Measurements from ENCODE around the gene SPATS1. TPM values are rescaled to one million over a fixed set of nuclear protein-coding genes. Genes with fewer than 3 reads are reported as not detected.
A peak's percentile ranks its signal among the peaks of the same experiment; 100 is the strongest.

SPATS1 gene
- total RNA-seq, 1 experiment from 2014 or later = not detected

GRCh38 chr6:44297063-44298038 lies 45.1 kb upstream of the SPATS1 start:
- H3K27me3 Mint-ChIP-seq (ENCODE audit: low read depth) = peaks cover 42% of the 10 kb centered on the region
- CTCF ChIA-PET = interaction anchor here (0.8 to 5.3 kb wide), 10 partner anchors 13 to 124 kb away, joined by 3 to 37 read pairs (median 4); partner anchors contain the start of genes AARS2 and HSP90AB1
- H3K36me3 Mint-ChIP-seq = peaks cover 22% of the 10 kb centered on the region
- H3K4me3 Mint-ChIP-seq = peak overlapping the region; percentile 66
- H3K27ac Mint-ChIP-seq = no peak overlapping the region
- peaks cover 11% of the 10 kb centered on the region for H3K4me1 Mint-ChIP-seq
- POLR2A ChIA-PET = interaction anchor here (0.7 to 2.4 kb wide), 5 partner anchors 15 to 41 kb away, joined by 3 to 7 read pairs (median 3); partner anchors contain the start of gene AARS2
- peak; percentile 67 for DNase-seq (ENCODE audit: low spot score)
- ATAC-seq = peak; percentile 62
- H3K9me3 Mint-ChIP-seq = no peaks in the 10 kb centered on the region
- TF ChIP-seq, protein P1, sequence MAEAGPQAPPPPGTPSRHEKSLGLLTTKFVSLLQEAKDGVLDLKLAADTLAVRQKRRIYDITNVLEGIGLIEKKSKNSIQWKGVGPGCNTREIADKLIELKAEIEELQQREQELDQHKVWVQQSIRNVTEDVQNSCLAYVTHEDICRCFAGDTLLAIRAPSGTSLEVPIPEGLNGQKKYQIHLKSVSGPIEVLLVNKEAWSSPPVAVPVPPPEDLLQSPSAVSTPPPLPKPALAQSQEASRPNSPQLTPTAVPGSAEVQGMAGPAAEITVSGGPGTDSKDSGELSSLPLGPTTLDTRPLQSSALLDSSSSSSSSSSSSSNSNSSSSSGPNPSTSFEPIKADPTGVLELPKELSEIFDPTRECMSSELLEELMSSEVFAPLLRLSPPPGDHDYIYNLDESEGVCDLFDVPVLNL (CRISPR knock-in tag; IDR thresholded peaks at IDR 0.05; ENCODE audit: borderline replicate concordance, low read depth) = peak; percentile 82
- peak; percentile 72 for TF ChIP-seq ARID4B (CRISPR knock-in tag; IDR thresholded peaks at IDR 0.05; ENCODE audit: borderline replicate concordance)
- TF ChIP-seq ZNF423 (CRISPR knock-in tag; IDR thresholded peaks at IDR 0.05) = peak; percentile 25; the same call in 1 of the 2 replicates
- TF ChIP-seq ZNF263 (CRISPR knock-in tag; IDR thresholded peaks at IDR 0.05; ENCODE audit: low read depth) = no peak
- no peak for TF ChIP-seq CDX4 (CRISPR knock-in tag; IDR thresholded peaks at IDR 0.05; ENCODE audit: borderline replicate concordance)
- 0 out of 2 replicates have a peak, but pooled peaks have one; percentile 12 for TF ChIP-seq ETV6 (CRISPR knock-in tag; IDR thresholded peaks at IDR 0.05)
- peak; percentile 32; the same call in 1 of the 2 replicates for TF ChIP-seq ESRRA (CRISPR knock-in tag; IDR thresholded peaks at IDR 0.05; ENCODE audit: borderline replicate concordance)
- TF ChIP-seq TEAD1 (CRISPR knock-in tag; IDR thresholded peaks at IDR 0.05) = no peak
- TF ChIP-seq ELF4 (CRISPR knock-in tag; IDR thresholded peaks at IDR 0.05; ENCODE audit: low read depth) = no peak
- peak; percentile 48; the same call in 1 of the 2 replicates for TF ChIP-seq SP1 (CRISPR knock-in tag; conservative IDR thresholded peaks at IDR 0.05)
- TF ChIP-seq, protein P2, sequence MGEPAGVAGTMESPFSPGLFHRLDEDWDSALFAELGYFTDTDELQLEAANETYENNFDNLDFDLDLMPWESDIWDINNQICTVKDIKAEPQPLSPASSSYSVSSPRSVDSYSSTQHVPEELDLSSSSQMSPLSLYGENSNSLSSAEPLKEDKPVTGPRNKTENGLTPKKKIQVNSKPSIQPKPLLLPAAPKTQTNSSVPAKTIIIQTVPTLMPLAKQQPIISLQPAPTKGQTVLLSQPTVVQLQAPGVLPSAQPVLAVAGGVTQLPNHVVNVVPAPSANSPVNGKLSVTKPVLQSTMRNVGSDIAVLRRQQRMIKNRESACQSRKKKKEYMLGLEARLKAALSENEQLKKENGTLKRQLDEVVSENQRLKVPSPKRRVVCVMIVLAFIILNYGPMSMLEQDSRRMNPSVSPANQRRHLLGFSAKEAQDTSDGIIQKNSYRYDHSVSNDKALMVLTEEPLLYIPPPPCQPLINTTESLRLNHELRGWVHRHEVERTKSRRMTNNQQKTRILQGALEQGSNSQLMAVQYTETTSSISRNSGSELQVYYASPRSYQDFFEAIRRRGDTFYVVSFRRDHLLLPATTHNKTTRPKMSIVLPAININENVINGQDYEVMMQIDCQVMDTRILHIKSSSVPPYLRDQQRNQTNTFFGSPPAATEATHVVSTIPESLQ (CRISPR knock-in tag; IDR thresholded peaks at IDR 0.05) = no peak
- TF ChIP-seq ZNF138 (CRISPR knock-in tag; conservative IDR thresholded peaks at IDR 0.05) = peak; percentile 87; the same call in 1 of the 2 replicates
- TF ChIP-seq, protein P3, sequence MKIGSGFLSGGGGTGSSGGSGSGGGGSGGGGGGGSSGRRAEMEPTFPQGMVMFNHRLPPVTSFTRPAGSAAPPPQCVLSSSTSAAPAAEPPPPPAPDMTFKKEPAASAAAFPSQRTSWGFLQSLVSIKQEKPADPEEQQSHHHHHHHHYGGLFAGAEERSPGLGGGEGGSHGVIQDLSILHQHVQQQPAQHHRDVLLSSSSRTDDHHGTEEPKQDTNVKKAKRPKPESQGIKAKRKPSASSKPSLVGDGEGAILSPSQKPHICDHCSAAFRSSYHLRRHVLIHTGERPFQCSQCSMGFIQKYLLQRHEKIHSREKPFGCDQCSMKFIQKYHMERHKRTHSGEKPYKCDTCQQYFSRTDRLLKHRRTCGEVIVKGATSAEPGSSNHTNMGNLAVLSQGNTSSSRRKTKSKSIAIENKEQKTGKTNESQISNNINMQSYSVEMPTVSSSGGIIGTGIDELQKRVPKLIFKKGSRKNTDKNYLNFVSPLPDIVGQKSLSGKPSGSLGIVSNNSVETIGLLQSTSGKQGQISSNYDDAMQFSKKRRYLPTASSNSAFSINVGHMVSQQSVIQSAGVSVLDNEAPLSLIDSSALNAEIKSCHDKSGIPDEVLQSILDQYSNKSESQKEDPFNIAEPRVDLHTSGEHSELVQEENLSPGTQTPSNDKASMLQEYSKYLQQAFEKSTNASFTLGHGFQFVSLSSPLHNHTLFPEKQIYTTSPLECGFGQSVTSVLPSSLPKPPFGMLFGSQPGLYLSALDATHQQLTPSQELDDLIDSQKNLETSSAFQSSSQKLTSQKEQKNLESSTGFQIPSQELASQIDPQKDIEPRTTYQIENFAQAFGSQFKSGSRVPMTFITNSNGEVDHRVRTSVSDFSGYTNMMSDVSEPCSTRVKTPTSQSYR (CRISPR knock-in tag; IDR thresholded peaks at IDR 0.05) = peak; percentile 21; the same call in 1 of the 2 replicates
- TF ChIP-seq, protein P4, sequence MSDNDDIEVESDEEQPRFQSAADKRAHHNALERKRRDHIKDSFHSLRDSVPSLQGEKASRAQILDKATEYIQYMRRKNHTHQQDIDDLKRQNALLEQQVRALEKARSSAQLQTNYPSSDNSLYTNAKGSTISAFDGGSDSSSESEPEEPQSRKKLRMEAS (CRISPR knock-in tag; IDR thresholded peaks at IDR 0.05) = peak; percentile 67
- TF ChIP-seq, protein P5, sequence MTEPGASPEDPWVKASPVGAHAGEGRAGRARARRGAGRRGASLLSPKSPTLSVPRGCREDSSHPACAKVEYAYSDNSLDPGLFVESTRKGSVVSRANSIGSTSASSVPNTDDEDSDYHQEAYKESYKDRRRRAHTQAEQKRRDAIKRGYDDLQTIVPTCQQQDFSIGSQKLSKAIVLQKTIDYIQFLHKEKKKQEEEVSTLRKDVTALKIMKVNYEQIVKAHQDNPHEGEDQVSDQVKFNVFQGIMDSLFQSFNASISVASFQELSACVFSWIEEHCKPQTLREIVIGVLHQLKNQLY (CRISPR knock-in tag; IDR thresholded peaks at IDR 0.05) = peak; percentile 56; the same call in 1 of the 2 replicates
- 0 out of 2 replicates have a peak, but pooled peaks have one; percentile 86 for TF ChIP-seq NR3C1 (CRISPR knock-in tag; conservative IDR thresholded peaks at IDR 0.05; ENCODE audit: low read depth)
- 0 out of 2 replicates have a peak, but pooled peaks have one; percentile 10 for TF ChIP-seq ZNF416 (CRISPR knock-in tag; IDR thresholded peaks at IDR 0.05)
- TF ChIP-seq, protein P6, sequence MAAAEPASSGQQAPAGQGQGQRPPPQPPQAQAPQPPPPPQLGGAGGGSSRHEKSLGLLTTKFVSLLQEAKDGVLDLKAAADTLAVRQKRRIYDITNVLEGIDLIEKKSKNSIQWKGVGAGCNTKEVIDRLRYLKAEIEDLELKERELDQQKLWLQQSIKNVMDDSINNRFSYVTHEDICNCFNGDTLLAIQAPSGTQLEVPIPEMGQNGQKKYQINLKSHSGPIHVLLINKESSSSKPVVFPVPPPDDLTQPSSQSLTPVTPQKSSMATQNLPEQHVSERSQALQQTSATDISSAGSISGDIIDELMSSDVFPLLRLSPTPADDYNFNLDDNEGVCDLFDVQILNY (CRISPR knock-in tag; IDR thresholded peaks at IDR 0.05) = no peak
- TF ChIP-seq TP53 (CRISPR knock-in tag; IDR thresholded peaks at IDR 0.05) = peak; percentile 89
- no peak for TF ChIP-seq HMGA2 (CRISPR knock-in tag; IDR thresholded peaks at IDR 0.05)
- TF ChIP-seq NFATC4 (CRISPR knock-in tag; IDR thresholded peaks at IDR 0.05) = no peak
- TF ChIP-seq ZNF317 (CRISPR knock-in tag; IDR thresholded peaks at IDR 0.05; ENCODE audit: borderline replicate concordance, low read depth) = no peak
